GM12878 (cell line): ENCODE data around the gene ICA1. TPM values are rescaled to one million over a fixed set of nuclear protein-coding genes. Genes with fewer than 3 reads are reported as not detected.

Source experiments
- ATAC-seq: fragments of 200-7000 bp; cut with Tn5 transposase; 3 replicates; pipeline ENCODE4 v1.9.1; 2020; ENCODE audit warnings: mild to moderate bottlenecking, moderate library complexity
- BruUV-seq: library from RNA; stranded (reverse); fragments of 400-500 nt; replicated peaks from 2 replicates; lab custom pipeline; 2021; lab: Mats Ljungman, UMichigan
- CTCF ChIA-PET: fragments of 300-600 bp; sonication (Branson Sonifier 250); formaldehyde crosslinking; extraction: SDS; loops from one replicate; lab custom pipeline; 2021; ENCODE audit warnings: inconsistent platforms; lab: Yijun Ruan, JAX
- POLR2A ChIA-PET: fragments of 350-600 bp; formaldehyde crosslinking; extraction: SDS; loops from one replicate; lab custom pipeline; 2021; ENCODE audit warnings: inconsistent platforms; lab: Charles Lee
- RAD21 ChIA-PET: fragments of 300-600 bp; sonication (Branson Sonifier 250); formaldehyde crosslinking; loops from one replicate; lab custom pipeline; 2023; ENCODE audit warnings: antibody characterized with exemption; ENCODE audit not compliant: unreplicated experiment; lab: Charles Lee
- SMC1A ChIA-PET: fragments of 300-600 bp; sonication (Branson Sonifier 250); formaldehyde crosslinking; loops from one replicate; lab custom pipeline; 2023; ENCODE audit not compliant: unreplicated experiment, uncharacterized antibody; lab: Charles Lee
- DNase-seq: peaks from one replicate; pipeline ENCODE4 v3.0.0-alpha.2; 2011; ENCODE audit warnings: low read depth, low spot score
- FAIRE-seq: peaks from 3 replicates; lab custom pipeline; 2011; peaks lifted over from hg19 to GRCh38; lab: Jason Lieb, UNC
- H2AFZ ChIP-seq: 2 replicates; pipeline ENCODE4 v1.6.0; 2011; ENCODE audit warnings: low read depth, low read length, control low read depth; ENCODE audit not compliant: control insufficient read depth
- H3K27ac ChIP-seq: 2 replicates; pipeline ENCODE4 v1.5.1; 2011; ENCODE audit warnings: control low read depth; ENCODE audit not compliant: control insufficient read depth, insufficient read depth
- H3K27me3 ChIP-seq, 2 experiments: replicated peaks in 1 of 2; 2 replicates each; pipeline versions ENCODE4 v1.6.0 to v1.6.1; 2011; ENCODE audit warnings: low read length in 1 of 2; ENCODE audit not compliant: control insufficient read depth in 2 of 2, insufficient read depth in 2 of 2
- H3K36me3 ChIP-seq, 2 experiments: 2 replicates each; pipeline ENCODE4 v1.5.1; 2011; ENCODE audit warnings: low read length in 1 of 2; ENCODE audit not compliant: control insufficient read depth in 2 of 2, insufficient read depth in 2 of 2
- H3K4me1 ChIP-seq: 2 replicates; pipeline ENCODE4 v1.6.1; 2011; ENCODE audit warnings: mild to moderate bottlenecking, low read length, moderate library complexity, mixed read lengths; ENCODE audit not compliant: control insufficient read depth, insufficient read depth
- H3K4me2 ChIP-seq: 2 replicates; pipeline ENCODE4 v1.6.0; 2011; ENCODE audit warnings: control low read depth; ENCODE audit not compliant: control insufficient read depth, insufficient read depth
- H3K4me3 ChIP-seq: fragments of 200-600 bp; sonication (generic); 2 replicates; pipeline ENCODE4 v1.5.1; 2016
- H3K79me2 ChIP-seq: 2 replicates; pipeline ENCODE4 v1.6.0; 2011; ENCODE audit warnings: low read length; ENCODE audit not compliant: control insufficient read depth, insufficient read depth
- H3K9ac ChIP-seq: 2 replicates; pipeline ENCODE4 v1.8.0; 2011; ENCODE audit warnings: low read length, control low read depth, mixed read lengths; ENCODE audit not compliant: control insufficient read depth, insufficient read depth
- H3K9me3 ChIP-seq: replicated peaks from 3 replicates; pipeline ENCODE4 v1.5.1; 2011; ENCODE audit warnings: mild to moderate bottlenecking, low read length; ENCODE audit not compliant: control insufficient read depth, insufficient read depth
- H4K20me1 ChIP-seq: 2 replicates; pipeline ENCODE4 v1.6.0; 2011; ENCODE audit not compliant: control insufficient read depth, insufficient read depth
- DPF2 ChIP-seq: fragments of 450-650 bp; IDR thresholded peaks from 2 replicates; pipeline ENCODE4 v1.6.1; 2017; ENCODE audit warnings: mild to moderate bottlenecking
- HDAC2 ChIP-seq: fragments of 200-600 bp; sonication (generic); IDR thresholded peaks from 2 replicates; pipeline ENCODE4 v1.6.1; 2017
- KLF5 ChIP-seq: fragments of 450-650 bp; IDR thresholded peaks from 2 replicates; pipeline ENCODE4 v1.6.1; 2014; ENCODE audit warnings: mild to moderate bottlenecking; ENCODE audit not compliant: partially characterized antibody
- MYB ChIP-seq: fragments of 150-350 bp; IDR thresholded peaks from 2 replicates; pipeline ENCODE4 v1.6.1; 2014; ENCODE audit warnings: mild to moderate bottlenecking, low read depth, low read length, borderline replicate concordance
- POLR2A ChIP-seq: IDR thresholded peaks from 2 replicates; pipeline ENCODE4 v1.6.1; 2011; ENCODE audit warnings: low read depth, mild to moderate bottlenecking, low read length
- WGBS: methylation state at CpG from one replicate; pipeline ENCODE4 v1.1.6; 2016; ENCODE audit warnings: low lambda C conversion rate; ENCODE audit not compliant: insufficient replicate concordance, insufficient coverage; ENCODE audit errors: missing lambda C conversion rate; 5-methylcytosine and 5-hydroxymethylcytosine counted together
- in situ Hi-C: fragments of 300-500 bp; cut with MboI; formaldehyde crosslinking; loops from 9 replicates; pipeline ENCODE4 v1.14.3; 2018; ENCODE audit warnings: mixed read lengths
- intact Hi-C: fragments of 100-400 bp; cut with micrococcal nuclease; formaldehyde crosslinking; loops from one replicate; pipeline ENCODE4 v1.14.2; 2022; ENCODE audit not compliant: unreplicated experiment
- polyA plus RNA-seq, 11 experiments: library from polyadenylated mRNA; depleted of rRNA in 4 of 11; unstranded in 6 of 11; stranded (reverse) in 5 of 11; fragments of >200 nt; fragmentation: Nextera tagmentation in 4 of 11; fragmentation: Illumina TruSeq in 1 of 11; extraction: Ambion mirVana in 4 of 11; extraction: Trizol in 1 of 11; gene quantifications; 1 replicate in 1 of 11; 2 replicates in 10 of 11; pipeline versions ENCODE4 v1.2.1 to v1.2.3, GENCODE V29; 2011 to 2016; ENCODE audit warnings: inconsistent platforms in 2 of 11, missing spikeins in 2 of 11, low read depth in 1 of 11
- total RNA-seq, 4 experiments: library from RNA; depleted of rRNA in 3 of 4; stranded (reverse); fragments of >200 nt in 3 of 4; fragmentation: Illumina TruSeq in 1 of 4; extraction: Trizol in 1 of 4; gene quantifications; 2 replicates each; pipeline versions ENCODE4 v1.2.1 to v1.2.3, GENCODE V29; 2013 to 2021
- TF ChIP-seq, protein P1 (sequence below): IDR thresholded peaks from 2 replicates; pipeline ENCODE4 v1.6.1; 2012; ENCODE audit warnings: low read depth, low read length, improper control_type of control experiment
- TF ChIP-seq, protein P2 (sequence below): fragments of 450-650 bp; formaldehyde crosslinking; IDR thresholded peaks from 2 replicates; pipeline ENCODE4 v1.4.0; 2022; ENCODE audit warnings: mild to moderate bottlenecking, moderate library complexity

Gene ICA1
- total and polyA plus RNA-seq, 10 of the 15 experiments (the other 5 are each of a cell fraction or from before 2014, with no cell fraction given): 1.3 to 35.1 (median 3.3) TPM

DNA sequence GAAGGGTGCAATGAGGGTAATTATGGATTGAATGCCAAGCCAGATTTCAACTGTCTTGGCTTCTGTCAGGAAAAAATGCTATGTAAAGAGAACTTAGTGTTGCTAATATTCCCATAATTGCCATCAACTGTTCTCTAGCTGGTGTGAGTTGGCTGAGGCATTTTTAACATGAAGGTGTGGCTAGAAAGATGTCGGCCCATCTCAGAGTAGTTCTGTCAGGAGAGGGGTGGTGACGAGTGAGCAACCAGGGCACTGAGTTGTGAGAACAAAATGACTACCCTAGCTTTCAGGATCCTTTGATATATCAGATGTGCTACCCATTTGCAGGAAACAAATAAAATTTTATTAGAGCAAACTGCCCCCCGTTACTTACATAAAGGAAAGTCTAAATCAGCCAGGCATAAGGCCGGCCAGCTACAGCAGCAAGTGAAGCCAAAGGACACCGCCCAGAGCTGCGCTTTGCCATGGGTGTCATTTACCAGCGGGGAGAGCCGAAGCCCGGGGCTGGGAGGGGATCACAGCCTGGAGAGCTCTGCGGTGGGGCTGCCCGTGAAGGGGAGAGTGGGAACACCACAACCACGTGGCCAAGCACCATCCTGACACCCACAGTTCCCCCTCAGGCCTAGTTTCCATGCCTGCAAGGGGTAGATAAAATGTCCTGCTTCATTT lies 141.4 kb downstream of the ICA1 start:
- RAD21 ChIA-PET: interaction anchor here (0.9 to 2.9 kb wide), 8 partner anchors 7 to 144 kb away, joined by 3 to 14 read pairs (median 6); no protein-coding TSS in a partner anchor
- no peak overlapping the region for H3K4me3 ChIP-seq
- DNase-seq: no peak
- H3K4me2 ChIP-seq: peak overlapping the region; percentile 39; the same call in 1 of the 2 replicates
- intact Hi-C loops (no loop called here), in situ Hi-C loops (no loop called here)
- H3K9me3 ChIP-seq: no peaks in the 10 kb centered on the region; the same call in 2 of the 3 replicates
- H3K4me1 ChIP-seq: peaks cover 41% of the 10 kb centered on the region
- H4K20me1 ChIP-seq: no peaks in the 10 kb centered on the region
- H3K79me2 ChIP-seq: no peaks in the 10 kb centered on the region
- 0 out of 2 replicates have a peak overlapping the region, but pooled peaks have one; percentile 6 for H3K9ac ChIP-seq
- no peaks in the 10 kb centered on the region for H3K36me3 ChIP-seq
- peak overlapping the region; percentile 57 for H3K27ac ChIP-seq
- POLR2A ChIA-PET: interaction anchor here (1.0 to 14.7 kb wide), 4 partner anchors 8 to 90 kb away, joined by 3 to 133 read pairs (median 8); no protein-coding TSS in a partner anchor
- peak overlapping the region; percentile 27 for H2AFZ ChIP-seq
- SMC1A ChIA-PET: interaction anchor here (0.8 to 12.5 kb wide), 10 partner anchors 11 to 439 kb away, joined by 3 to 182 read pairs (median 4); no protein-coding TSS in a partner anchor
- CTCF ChIA-PET: interaction anchor here (1.1 to 1.6 kb wide), 7 partner anchors 11 to 440 kb away, joined by 3 to 5 read pairs (median 3); no protein-coding TSS in a partner anchor
- no peaks in the 10 kb centered on the region for H3K27me3 ChIP-seq
- FAIRE-seq: no peak
- TF ChIP-seq HDAC2: no peak
- no peak for TF ChIP-seq MYB
- TF ChIP-seq, protein P1, sequence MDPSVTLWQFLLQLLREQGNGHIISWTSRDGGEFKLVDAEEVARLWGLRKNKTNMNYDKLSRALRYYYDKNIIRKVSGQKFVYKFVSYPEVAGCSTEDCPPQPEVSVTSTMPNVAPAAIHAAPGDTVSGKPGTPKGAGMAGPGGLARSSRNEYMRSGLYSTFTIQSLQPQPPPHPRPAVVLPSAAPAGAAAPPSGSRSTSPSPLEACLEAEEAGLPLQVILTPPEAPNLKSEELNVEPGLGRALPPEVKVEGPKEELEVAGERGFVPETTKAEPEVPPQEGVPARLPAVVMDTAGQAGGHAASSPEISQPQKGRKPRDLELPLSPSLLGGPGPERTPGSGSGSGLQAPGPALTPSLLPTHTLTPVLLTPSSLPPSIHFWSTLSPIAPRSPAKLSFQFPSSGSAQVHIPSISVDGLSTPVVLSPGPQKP: no peak
- TF ChIP-seq DPF2: no peak
- no peak for TF ChIP-seq KLF5
- no peak for TF ChIP-seq POLR2A
- TF ChIP-seq, protein P2, sequence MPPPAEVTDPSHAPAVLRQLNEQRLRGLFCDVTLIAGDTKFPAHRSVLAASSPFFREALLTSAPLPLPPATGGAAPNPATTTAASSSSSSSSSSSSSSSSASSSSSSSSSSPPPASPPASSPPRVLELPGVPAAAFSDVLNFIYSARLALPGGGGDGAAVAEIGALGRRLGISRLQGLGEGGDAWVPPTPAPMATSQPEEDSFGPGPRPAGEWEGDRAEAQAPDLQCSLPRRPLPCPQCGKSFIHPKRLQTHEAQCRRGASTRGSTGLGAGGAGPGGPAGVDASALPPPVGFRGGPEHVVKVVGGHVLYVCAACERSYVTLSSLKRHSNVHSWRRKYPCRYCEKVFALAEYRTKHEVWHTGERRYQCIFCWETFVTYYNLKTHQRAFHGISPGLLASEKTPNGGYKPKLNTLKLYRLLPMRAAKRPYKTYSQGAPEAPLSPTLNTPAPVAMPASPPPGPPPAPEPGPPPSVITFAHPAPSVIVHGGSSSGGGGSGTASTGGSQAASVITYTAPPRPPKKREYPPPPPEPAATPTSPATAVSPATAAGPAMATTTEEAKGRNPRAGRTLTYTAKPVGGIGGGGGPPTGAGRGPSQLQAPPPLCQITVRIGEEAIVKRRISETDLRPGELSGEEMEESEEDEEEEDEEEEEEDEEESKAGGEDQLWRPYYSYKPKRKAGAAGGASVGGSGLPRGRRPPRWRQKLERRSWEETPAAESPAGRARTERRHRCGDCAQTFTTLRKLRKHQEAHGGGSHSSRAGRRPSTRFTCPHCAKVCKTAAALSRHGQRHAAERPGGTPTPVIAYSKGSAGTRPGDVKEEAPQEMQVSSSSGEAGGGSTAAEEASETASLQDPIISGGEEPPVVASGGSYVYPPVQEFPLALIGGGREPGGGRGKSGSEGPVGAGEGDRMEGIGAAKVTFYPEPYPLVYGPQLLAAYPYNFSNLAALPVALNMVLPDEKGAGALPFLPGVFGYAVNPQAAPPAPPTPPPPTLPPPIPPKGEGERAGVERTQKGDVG: 0 out of 2 replicates have a peak, but pooled peaks have one; percentile 9
- no TSS peak for BruUV-seq
- ATAC-seq: no peak
- WGBS: 73% methylated on average over 12 of the region's 12 CpGs
